GM19193 (cell line): ENCODE measurements around the gene ADI1.

Experiments
- POLR2A ChIP-seq: IDR thresholded peaks from 4 replicates; pipeline ENCODE4 v1.6.1; 2011; ENCODE audit not compliant: insufficient read depth, insufficient read length; ENCODE audit errors: extremely low read depth

Gene ADI1

GRCh38 chr2:3457524-3458395 lies 61.6 kb downstream of the ADI1 start:
- no peak for TF ChIP-seq POLR2A

- TF ChIP-seq POLR2A = no peak
These were observed 63.2 kb downstream of the ADI1 start for GRCh38 chr2:3456125-3456524.

GRCh38 chr2:3454802-3455201 lies 64.5 kb downstream of the ADI1 start:
- TF ChIP-seq POLR2A = no peak

GRCh38 chr2:3453190-3453999 lies 65.9 kb downstream of the ADI1 start:
- TF ChIP-seq POLR2A = no peak

- no peak for TF ChIP-seq POLR2A
These were observed 67.2 kb downstream of the ADI1 start for GRCh38 chr2:3451926-3452671.

GRCh38 chr2:3451169-3451568 lies 68.2 kb downstream of the ADI1 start:
- no peak for TF ChIP-seq POLR2A

- no peak for TF ChIP-seq POLR2A
These were observed 68.8 kb downstream of the ADI1 start for GRCh38 chr2:3450385-3451010.

- no peak for TF ChIP-seq POLR2A
These were observed 69.4 kb downstream of the ADI1 start for GRCh38 chr2:3449936-3450335.

- TF ChIP-seq POLR2A = no peak
These were observed 70.2 kb downstream of the ADI1 start for GRCh38 chr2:3449086-3449485.

- no peak for TF ChIP-seq POLR2A
These were observed 71.5 kb downstream of the ADI1 start for GRCh38 chr2:3447789-3448317.
